HT-29 (cell line): ENCODE results near the gene DHRS12. TPM values are rescaled to one million over a fixed set of nuclear protein-coding genes. Genes with fewer than 3 reads are reported as not detected.

Experiments used
- DNase-seq: peaks from one replicate; pipeline ENCODE4 v3.0.0-alpha.2; 2015; ENCODE audit warnings: low spot score
- total RNA-seq: library from RNA; depleted of rRNA; stranded (reverse); fragments of >200 nt; shearing (Covaris generic); gene quantifications from 2 replicates; pipeline ENCODE4 v1.2.3, GENCODE V29; 2014

DHRS12 gene
- total RNA-seq, 1 experiment from 2014 or later: 9.8 TPM

DNA sequence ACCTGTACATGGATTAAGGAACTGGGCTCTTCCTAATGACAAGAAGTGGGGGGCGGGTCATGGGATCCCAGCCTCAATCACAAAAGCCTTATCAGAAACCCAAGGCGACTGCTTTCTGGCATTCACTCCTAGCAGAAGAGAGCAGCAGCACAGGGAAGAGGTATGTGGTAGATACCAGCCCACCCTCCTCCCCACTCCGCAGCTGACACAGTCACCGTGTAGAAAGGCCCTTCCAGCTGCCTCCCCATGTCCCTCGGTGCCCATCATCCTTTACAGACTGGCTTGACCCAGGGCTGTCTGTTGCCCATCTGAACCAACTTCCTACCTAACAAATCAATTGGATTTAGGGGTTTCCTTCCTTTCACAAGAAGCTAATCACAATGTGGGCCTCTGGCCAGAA lies 3.1 kb upstream of the DHRS12 start:
- DNase-seq: no peak

DNA sequence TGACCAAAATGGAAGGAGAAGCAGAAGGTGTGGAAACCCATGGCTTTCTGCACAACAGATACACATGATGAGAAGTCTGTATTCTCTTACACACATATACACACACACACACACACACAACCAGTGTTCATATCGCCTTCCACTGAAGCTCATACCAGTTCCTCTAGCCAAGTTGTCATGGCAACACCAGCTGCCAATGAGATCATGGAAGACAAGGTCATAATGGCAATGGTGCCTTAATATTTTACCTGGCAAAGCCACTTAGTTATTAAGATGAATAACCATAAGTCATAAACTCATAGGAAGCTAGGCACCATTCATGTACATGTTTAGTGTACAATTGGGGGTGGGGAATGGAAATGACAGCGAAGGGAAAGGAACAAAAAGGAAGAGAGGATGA lies 2.6 kb upstream of the DHRS12 start:
- DNase-seq: peak; percentile 36

DNA sequence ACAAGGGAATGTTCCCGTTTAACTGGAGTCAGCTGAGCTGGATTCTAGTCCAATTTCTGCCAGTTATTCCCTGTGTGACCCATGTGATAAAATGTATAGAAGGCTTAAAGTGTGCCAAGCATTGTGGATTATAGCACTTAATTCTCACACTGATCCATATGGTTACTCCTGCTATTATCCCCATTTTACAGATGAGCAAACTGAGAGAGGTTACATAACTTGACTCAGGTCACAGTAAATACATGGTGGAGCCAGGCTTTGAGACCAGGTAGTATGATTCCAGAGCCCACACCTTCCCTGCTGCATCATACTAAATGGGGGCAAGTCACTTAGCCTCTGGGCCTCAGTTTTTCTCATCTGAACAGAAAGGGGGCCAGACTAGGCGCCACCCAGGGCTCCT lies 2.0 kb upstream of the DHRS12 start:
- DNase-seq: no peak

DNA sequence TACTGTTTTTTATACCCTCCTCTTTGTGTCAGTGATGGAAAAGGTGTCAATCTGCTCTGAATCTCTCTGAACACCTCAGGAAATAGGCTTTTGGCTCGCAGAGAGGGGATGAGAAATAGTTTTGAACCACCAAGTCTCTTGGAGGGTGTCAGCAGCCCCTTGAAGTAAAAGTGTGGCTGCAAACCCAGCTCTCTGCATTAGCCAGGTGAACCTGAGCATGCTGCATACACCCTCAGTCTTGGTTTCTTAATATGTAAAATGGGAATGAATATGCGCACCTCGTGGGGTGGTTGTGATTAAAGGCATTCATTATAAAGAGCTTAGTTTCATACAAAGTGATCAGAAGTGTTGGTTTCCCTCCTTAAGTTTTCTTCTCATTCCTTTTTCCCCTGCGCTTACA lies 1.4 kb upstream of the DHRS12 start:
- DNase-seq: no peak

DNA sequence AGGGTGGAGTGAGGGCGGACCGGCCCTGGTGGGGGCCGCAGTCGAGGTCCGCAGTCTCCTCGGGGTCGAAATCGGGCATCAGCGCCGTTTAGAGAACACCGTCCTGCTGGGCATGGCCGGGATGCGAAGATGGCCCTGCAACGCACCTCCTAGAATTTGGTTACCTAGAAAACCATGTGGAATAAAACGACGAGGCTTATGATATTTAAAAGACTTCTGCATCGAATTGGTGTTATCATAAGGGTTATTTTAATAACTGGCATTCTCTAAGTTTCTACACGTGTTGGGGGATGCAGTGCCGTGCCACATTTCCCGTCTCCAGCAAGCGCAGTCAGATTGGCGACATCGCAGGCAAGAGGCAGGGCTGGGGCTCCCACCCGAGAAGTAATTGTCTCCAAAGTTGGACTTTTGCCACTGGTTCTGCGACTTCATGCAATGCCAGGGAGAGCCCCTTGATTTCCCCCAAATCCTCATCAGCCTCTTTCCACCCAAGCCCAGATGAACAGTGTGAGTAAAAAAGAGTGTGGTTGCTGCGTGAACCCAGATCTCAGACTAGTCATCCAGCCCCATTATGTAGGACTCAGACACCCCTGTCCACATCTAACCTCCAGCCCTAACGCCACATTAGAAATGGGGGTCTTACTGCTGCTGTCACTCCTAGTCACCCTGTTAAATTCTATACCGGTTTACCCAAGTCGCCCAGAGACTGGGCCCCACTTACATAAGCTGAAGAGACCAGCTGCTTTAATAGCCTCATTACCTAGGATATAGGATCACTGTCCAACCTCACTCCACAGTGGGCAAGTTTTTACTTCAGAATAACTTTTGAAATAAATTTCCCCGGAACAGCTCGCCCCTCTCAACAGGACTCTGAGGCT lies 571 bp upstream of the DHRS12 start:
- DNase-seq: no peak

DNA sequence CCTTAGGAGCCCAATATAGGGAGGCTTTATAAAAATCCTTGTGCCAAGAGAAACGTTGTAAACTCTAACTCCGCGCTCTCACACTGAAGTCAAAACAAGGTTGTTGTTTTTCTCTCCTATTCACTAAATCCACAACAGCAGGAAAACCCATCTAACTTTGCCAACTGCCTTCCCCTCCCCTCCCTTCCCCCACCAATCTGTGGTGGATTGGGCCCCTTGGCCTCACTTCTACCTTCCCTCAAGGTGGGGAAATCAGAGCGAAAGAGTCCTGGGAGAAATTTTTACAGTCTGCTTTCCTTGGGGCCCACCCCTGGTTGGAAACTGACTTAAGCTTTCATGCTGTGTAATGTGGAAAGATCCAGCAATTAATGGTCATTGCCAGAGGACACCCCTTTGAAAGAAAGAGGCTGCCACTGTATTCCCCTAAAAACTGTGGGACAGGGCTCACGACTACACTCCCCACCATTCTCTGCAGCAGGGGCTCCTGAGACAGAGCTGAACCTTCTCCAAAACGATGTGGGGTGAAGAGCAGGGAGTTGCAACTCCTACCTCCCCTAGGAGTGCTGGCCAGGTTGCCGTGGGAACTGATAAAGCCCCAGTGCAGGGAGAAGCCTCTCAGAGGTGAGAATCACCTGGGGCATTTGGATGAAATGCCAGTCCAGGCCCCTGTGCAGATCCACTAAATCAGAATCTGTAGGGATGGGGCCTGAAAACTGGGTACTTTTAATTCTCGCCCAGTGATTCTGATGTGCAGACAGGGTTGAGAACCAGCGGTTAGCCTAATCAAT lies 1.1 kb downstream of the DHRS12 start:
- DNase-seq: no peak

DNA sequence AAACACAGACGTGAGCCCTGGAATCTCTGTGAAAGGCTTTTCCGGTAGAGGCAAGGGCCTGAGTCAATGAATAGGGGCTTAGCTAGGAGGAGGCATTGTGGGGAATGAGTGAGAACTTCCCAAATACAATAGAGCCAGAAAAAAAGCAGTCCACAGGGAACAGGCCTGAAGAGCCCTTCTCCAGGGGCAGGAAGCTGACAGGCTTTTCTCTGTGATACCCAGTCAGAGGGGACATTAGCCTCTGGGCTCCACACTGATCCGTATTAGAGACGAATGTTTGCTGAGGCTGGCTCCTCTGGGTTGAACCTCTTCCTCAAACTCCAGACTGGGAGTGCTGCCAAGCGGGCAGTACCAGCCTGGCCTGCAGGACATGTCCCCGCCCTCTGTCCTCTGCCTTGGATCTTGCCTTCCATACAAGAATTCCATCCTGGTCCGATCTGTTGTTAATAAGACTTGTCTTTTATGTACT lies 2.3 kb downstream of the DHRS12 start:
- DNase-seq: peak; percentile 87

DNA sequence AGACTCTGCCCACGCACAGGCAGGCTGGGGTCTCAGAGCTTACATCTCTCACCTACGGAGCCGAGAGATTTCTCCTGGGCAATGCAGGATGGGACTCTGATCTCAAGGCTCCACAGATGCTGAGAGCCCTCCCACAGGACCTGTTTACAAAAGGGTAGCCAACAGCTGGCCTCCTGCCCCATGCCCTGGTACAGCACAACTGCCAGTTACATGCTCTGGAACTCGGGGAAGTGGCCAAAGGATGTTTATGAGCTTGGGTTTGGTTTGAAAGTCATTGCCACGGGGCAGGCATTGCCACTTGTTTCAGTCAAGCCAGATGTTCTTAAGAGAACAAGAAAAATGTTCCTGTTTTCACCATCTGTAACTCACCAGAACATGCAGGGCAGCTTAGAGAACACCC lies 3.5 kb downstream of the DHRS12 start:
- no peak for DNase-seq

DNA sequence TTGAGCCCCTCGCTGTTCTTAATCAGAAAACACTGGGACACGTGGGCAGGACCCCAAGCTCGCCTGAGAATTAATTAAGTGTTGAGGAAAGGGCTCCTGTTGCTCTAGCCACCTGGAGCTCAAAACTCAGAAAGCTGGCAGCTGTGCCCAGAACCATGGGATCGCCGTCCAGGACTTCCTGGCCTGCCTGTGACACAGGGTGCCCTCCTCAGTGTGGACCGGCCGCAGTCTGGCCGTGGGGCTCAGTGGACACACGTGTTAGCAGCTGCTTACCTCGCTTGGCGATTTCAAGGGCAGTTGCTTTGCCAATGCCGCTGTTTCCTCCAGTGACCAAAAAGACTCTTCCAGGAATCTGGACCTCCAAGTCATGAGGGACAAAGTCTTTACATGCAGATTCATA lies 4.7 kb downstream of the DHRS12 start:
- no peak for DNase-seq

DNA sequence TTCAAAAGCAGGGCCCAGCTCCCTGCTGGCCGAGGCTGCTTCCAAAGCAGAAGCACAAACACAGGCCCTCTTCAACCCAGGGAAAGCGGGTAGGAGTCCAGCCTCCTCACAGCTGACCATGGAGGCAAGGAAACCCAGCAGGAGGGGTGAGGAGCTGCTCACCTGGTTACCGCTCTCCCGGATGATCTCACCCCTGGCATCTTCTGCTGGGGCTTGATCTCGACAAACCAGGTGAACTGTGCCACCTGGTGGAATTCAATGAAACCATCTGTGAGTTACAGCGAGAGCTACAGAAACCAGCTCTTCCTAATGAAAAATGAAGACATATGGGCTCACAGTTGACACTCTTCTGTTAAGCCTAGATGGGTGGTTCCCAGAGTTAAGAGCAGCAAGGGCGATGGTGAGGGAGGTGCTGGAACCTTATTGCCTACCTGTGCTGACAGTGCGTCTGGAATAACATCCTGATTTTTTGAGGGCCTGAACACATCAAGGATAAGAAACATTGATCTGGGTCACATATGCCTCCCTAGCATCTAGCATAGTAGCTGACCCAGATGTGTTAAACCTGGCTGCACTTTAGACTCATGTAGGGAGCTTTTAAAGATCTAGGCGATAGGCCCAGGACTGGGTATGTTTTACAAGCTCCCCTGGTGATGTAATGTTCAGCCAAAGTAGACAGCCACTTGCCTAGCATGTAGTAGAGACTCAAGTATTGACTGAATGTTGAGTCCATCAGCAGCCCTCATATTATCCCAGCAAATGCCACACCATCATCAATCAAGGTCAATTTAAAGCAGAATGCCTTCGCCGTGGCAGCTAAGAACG lies 6.1 kb downstream of the DHRS12 start:
- peak; percentile 87 for DNase-seq

DNA sequence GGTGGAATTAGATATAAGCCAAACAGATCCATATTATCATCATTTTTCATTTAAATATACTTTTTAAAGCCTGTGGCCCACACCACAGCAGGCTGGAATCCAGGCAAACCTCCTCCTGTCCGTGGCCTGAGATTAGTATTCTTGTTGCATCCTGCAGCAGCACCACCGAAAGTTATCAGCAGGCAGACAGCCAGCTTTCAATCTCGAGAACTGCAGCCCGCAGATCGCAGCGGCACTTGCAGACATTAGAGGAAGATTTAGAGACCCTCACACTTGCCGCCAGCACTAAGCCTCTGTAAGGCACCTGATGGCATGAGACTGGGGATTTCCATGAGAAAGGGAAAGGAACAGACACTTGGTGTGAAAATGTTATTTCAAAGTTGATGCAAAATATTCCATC lies 7.4 kb downstream of the DHRS12 start:
- no peak for DNase-seq

DNA sequence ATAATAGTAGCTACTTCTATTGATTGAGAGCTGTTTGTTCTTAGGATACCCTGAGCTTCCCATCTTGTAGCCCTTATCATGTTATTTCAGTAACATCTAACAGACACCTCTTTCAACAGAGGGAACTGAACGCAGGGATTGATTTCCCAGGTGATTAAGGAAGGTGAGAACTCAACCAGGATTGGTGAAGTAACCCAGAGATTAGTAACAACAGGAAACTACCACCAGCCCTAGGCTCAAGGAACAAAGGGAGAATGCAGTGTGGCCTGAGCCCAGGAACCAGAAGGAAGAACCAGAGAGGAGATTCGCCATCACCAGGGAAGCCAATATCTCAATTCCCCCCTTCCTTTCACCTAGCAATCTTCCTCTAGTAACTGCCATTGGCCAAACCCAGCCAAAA lies 8.5 kb downstream of the DHRS12 start:
- no peak for DNase-seq

DNA sequence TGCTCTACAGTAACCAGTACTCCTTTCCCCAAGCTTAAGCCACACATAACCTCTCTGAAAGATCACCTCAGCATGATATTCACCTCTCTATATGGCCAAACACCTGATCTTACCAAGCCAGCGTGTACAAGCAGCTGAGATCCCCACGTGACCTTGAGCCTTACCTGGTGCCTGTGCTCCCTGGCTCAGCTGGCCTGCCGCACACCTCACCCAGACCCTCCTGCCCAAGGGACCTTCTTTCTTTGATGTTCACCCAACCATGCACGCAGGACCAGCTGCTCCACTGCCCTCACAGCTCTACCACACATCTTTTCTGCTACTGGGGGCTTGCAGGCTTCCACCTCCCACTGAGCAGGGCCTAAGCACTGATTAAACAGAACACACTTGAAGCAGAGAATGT lies 9.0 kb downstream of the DHRS12 start:
- no peak for DNase-seq

DNA sequence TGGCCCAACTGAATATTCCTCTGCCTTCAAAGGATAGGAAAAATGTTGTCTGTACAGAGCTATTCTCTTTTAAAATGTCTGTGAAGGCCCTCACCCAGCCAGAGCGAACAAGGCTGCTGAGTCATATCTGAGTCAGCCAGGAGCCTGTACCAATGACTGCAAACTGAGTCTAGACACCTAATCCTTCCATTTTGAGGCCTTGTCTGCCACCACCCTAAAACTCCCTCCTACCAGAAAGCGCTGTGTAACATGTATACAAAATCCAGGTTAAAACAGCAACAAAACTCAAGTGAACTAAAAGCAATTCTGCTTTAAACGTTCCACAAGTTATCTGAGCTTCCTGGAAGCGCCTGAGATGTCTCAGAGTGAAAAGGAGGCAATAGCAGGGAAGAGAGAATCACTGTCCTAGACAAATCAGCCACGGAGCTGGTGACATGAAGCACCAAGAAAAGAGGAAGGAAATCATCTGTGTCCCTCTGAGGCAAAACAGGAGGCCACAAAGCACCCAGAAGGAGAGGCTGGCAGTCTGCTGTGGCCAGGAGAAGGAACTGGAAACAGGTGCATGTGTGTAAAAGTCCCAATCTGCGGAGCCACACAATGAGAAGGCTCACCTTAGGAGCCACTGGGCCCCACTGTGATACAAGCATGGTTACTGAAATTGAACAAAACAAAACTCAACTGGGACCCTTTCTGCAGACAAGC lies 10.2 kb downstream of the DHRS12 start:
- DNase-seq: peak; percentile 32

DNA sequence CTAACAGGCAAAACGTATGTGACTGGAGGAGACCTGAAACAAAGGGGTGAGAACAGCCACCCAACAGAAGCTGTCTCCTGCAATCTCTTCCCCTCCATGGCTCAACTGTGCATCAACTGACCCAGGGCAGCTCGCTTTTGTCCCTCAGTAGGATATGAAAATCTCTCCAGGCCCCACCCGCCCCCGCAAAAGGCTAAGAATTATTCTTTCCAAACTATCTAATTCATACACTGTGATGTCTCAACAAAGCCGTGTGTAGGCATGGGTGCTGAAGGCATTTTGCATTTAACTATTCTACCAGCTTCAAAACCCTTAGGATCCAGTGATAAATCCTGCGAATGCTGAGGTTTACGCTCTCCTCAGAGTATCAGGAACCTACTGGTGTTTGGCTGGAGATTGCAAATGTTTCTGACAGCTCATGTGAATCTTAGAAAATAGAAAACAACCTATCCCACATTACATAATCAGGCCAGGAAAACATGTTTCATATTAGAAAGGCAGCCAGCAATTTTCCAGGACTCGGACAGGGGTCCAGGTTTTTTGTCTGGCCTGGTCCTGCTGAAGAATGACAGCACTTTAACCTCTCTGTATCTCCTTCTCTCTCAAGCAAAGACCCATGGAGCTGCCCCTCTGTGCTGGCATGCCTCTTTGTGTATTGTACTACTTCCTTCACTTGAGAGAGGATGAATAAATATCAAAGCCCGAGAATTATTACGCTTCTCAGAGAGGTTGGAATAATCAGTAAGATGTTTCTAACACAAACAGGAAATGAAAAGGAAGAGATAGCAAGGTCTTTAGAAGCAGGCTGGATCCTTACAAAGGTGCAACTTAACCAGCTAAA lies 17.3 kb downstream of the DHRS12 start:
- DNase-seq: no peak

DNA sequence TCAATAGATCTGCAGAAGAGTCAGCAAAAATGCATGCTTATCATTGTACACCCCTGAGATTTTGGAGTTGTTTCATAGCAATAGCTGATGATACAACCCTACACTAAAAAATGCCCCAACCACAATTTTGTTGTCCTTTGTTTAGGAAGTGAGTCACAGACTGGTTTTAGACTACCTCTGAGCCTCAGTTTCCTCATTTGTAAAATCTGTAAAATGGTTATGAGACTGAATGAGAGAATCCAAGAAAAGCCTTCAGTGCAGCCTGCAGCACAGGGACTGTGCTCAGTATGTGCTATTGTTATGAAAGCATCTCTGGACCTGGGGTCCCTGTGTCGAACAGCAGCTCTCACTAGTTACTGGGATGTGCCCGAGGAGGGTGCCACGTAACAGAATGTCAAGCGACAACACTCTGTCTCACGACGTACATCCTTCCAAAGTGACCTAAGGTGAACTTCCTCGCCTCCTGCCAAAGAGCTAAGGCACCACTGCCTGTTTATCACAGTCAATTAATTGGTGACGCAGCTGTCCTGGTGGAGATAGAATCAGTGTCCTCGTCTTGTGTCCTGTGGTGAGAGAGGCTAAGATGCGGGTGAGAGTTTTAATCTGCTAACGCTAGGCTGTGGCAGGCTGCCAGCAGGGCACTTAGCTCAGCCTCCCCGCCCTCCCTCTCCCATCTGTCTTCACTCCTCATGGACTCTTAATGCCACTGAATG lies 18.1 kb downstream of the DHRS12 start:
- peak; percentile 58 for DNase-seq

DNA sequence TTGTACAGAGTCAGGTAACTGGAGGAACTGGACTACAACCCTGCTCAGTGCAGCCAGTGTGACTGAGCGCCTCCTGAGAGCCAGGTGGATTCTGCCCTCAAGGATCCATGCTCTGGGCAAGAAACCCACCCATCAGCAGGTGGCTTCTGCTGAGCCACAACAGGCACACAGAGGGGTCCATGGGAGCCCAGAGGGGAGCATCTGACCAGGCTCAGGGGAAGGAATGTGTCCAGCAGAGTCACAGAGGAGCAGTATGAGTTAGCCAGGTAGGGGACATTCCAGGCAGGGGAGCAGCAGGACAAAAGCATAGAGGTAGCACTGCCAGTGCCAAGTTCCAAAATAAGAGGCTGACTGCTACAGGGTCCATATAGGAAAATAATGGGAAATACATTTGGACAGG lies 19.9 kb downstream of the DHRS12 start:
- DNase-seq: no peak

DNA sequence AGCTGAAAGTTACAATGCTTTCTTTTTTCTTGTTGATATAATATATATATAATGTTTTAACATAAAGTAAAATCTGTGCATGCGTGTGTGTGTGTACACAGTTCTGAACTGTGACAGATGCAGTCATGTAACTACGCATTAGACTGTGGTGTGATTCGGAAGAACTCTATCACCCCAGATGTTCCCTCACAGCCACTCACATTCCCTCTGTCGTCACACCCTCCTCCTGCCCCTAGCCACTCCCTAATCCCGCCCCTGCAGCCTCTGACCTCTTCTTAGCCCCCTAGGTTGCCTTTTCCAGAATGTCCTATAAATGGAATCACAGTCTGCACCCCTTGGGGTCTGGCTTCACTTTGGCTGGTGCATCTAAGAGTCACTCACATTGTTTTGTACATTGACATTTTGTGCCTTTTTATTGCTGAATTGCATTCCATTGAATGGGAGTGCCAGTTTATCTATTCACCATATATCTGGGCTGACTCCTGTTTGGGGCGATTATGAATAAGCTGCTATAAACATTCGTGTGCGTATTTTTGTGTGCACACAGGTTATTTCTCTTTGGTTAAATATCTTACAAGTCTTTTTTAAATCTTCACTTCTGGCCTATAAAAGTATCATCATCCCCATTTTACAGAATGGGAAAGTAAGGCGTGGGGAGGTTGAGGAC lies 20.4 kb downstream of the DHRS12 start:
- DNase-seq: no peak

DNA sequence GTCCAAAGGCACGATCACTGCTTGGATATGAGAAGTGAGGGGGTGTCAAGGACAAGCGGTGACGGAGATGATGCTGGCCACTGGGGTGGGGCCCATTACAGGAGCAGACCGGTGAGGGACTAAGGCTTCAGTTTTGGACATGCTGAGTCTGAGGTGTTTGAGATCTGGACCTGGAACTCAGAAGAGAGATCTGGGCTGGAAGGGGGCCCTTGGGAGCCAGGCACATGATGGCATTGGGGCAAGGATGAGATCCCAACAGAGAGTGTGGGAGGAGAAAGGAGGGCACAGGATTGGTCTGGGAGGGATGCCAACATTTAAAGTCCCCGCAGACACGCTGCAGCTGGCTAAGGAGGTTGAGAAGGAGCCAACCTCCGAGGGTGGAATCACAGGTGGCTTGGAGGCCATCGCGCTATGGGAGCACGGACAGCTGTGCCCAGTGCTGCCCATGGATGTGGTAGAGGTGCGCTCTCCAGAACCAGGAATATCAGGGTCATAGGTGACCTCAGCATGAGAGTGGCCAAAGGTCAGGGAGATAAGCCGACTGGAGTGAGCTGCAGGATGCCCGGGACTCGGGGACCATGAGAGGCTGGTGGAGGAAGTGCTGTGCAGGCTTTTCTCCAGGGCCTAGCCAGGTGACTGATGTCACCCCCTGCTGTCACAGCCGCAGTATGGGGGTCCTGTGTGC lies 21.8 kb downstream of the DHRS12 start:
- no peak for DNase-seq
